A549 (cell line): Measurements from ENCODE around the gene TPO. TPM values are rescaled to one million over a fixed set of nuclear protein-coding genes. Genes with fewer than 3 reads are reported as not detected.

Source experiments
- ATAC-seq, 2 experiments: fragments of 200-7000 bp in 1 of 2; fragments of >200 bp in 1 of 2; cut with Nextera tagmentation in 1 of 2; cut with Tn5 transposase in 1 of 2; 3 replicates each; pipeline versions ENCODE4 v1.8.0 to v1.9.1; 2018 to 2020; ENCODE audit warnings: mild to moderate bottlenecking in 1 of 2, moderate library complexity in 1 of 2
- CTCF ChIA-PET: fragments of 300-600 bp; sonication (Branson Sonifier 250); formaldehyde crosslinking; extraction: SDS; loops from one replicate; lab custom pipeline; 2021; ENCODE audit warnings: antibody characterized with exemption, inconsistent platforms; lab: Yijun Ruan, JAX
- POLR2A ChIA-PET: fragments of 350-600 bp; formaldehyde crosslinking; extraction: SDS; loops from one replicate; lab custom pipeline; 2021; ENCODE audit warnings: antibody characterized with exemption, inconsistent platforms; lab: Yijun Ruan, JAX
- DNase-seq, 2 experiments: peaks; one replicate each; pipeline versions ENCODE4 v3.0.0 to v3.0.0-alpha.2; 2011 to 2016; ENCODE audit warnings: low read depth in 1 of 2, low spot score in 1 of 2
- FAIRE-seq: peaks from 2 replicates; lab custom pipeline; 2011; peaks lifted over from hg19 to GRCh38; lab: Jason Lieb, UNC
- H3K27ac ChIP-seq, 2 experiments: fragments of >200 bp; sonication (Bioruptor Twin); formaldehyde crosslinking; 3 replicates each; pipeline ENCODE4 v1.5.1; 2016 to 2017
- H3K4me1 ChIP-seq: fragments of >200 bp; sonication (Bioruptor Twin); formaldehyde crosslinking; 3 replicates; pipeline ENCODE4 v1.6.1; 2016
- H3K4me2 ChIP-seq: fragments of >200 bp; sonication (Bioruptor Twin); formaldehyde crosslinking; 3 replicates; pipeline ENCODE4 v1.6.1; 2016
- H3K4me3 ChIP-seq: fragments of >200 bp; sonication (Bioruptor Twin); formaldehyde crosslinking; 3 replicates; pipeline ENCODE4 v1.5.1; 2016
- H3K9me3 ChIP-seq: fragments of >200 bp; sonication (Bioruptor Twin); formaldehyde crosslinking; 3 replicates; pipeline ENCODE4 v1.6.1; 2016
- ATOH8 ChIP-seq: fragments of 250-450 bp; sonication (Bioruptor Pico); IDR thresholded peaks from 2 replicates; pipeline ENCODE4 v1.5.0; 2020; ENCODE audit warnings: low read depth, mild to moderate bottlenecking, moderate library complexity
- CEBPB ChIP-seq, 2 experiments: fragments of >200 bp in 1 of 2; sonication (Bioruptor Twin) in 1 of 2; formaldehyde crosslinking in 1 of 2; IDR thresholded peaks; 2 replicates each; pipeline ENCODE4 v1.6.1; 2012 to 2016
- CHD2 ChIP-seq: fragments of 150-350 bp; IDR thresholded peaks from 2 replicates; pipeline ENCODE4 v1.6.1; 2014; ENCODE audit warnings: low read length; ENCODE audit not compliant: partially characterized antibody
- CTCF ChIP-seq: fragments of >200 bp; sonication (Bioruptor Twin); formaldehyde crosslinking; IDR thresholded peaks from 3 replicates; pipeline ENCODE4 v1.5.1; 2016
- ESRRA ChIP-seq: fragments of 150-350 bp; IDR thresholded peaks from 2 replicates; pipeline ENCODE4 v1.6.1; 2014; ENCODE audit warnings: mild to moderate bottlenecking, low read length, borderline replicate concordance
- FOSL2 ChIP-seq, 2 experiments: fragments of 450-650 bp in 1 of 2; fragments of >200 bp in 1 of 2; sonication (Bioruptor Twin) in 1 of 2; formaldehyde crosslinking; IDR thresholded peaks; 2 replicates each; pipeline versions ENCODE4 v1.5.0 to v1.6.1; 2016 to 2020; ENCODE audit warnings: mild to moderate bottlenecking in 1 of 2, moderate library complexity in 1 of 2
- GATA3 ChIP-seq: IDR thresholded peaks from 2 replicates; pipeline ENCODE4 v1.6.1; 2012; ENCODE audit warnings: borderline replicate concordance
- HOXB13 ChIP-seq: fragments of 250-450 bp; sonication (Bioruptor Pico); IDR thresholded peaks from 2 replicates; pipeline ENCODE4 v1.5.0; 2020; ENCODE audit warnings: low read depth, mild to moderate bottlenecking, moderate library complexity
- JUN ChIP-seq, 2 experiments: fragments of >200 bp; sonication (Bioruptor Twin); formaldehyde crosslinking; IDR thresholded peaks; 2 replicates in 1 of 2; 3 replicates in 1 of 2; pipeline ENCODE4 v1.6.1; 2016 to 2017
- JUNB ChIP-seq: fragments of >200 bp; sonication (Bioruptor Twin); formaldehyde crosslinking; IDR thresholded peaks from 2 replicates; pipeline ENCODE4 v1.6.1; 2016
- KDM1A ChIP-seq: fragments of 200-600 bp; sonication (generic); IDR thresholded peaks from 2 replicates; pipeline ENCODE4 v1.6.1; 2016; ENCODE audit warnings: low read depth, mild to moderate bottlenecking
- KDM5A ChIP-seq: fragments of 200-600 bp; sonication (generic); IDR thresholded peaks from 2 replicates; pipeline ENCODE4 v1.6.1; 2016; ENCODE audit warnings: antibody characterized with exemption, mild to moderate bottlenecking
- MAX ChIP-seq: IDR thresholded peaks from 2 replicates; pipeline ENCODE4 v1.6.1; 2012
- MAZ ChIP-seq: fragments of 150-350 bp; IDR thresholded peaks from 2 replicates; pipeline ENCODE4 v1.6.1; 2014; ENCODE audit warnings: antibody characterized with exemption, low read depth, low read length, borderline replicate concordance
- NFE2L2 ChIP-seq: fragments of 150-350 bp; conservative IDR thresholded peaks from 2 replicates; pipeline ENCODE4 v1.6.1; 2014; ENCODE audit warnings: low read length
- NPAS2 ChIP-seq: fragments of 250-450 bp; sonication (Bioruptor Pico); IDR thresholded peaks from 2 replicates; pipeline ENCODE4 v1.8.0; 2022; ENCODE audit warnings: mild to moderate bottlenecking, moderate library complexity, borderline replicate concordance
- NR3C1 ChIP-seq: fragments of >200 bp; sonication (Bioruptor Twin); formaldehyde crosslinking; IDR thresholded peaks from 3 replicates; pipeline ENCODE4 v1.6.1; 2017
- POLR2A ChIP-seq: IDR thresholded peaks from 2 replicates; pipeline ENCODE4 v1.6.1; 2012; ENCODE audit warnings: mild to moderate bottlenecking, low read length
- RARB ChIP-seq: fragments of 250-450 bp; sonication (Bioruptor Pico); IDR thresholded peaks from 2 replicates; pipeline ENCODE4 v1.8.0; 2021; ENCODE audit warnings: mild to moderate bottlenecking, moderate library complexity
- REST ChIP-seq: fragments of 200-600 bp; sonication (generic); IDR thresholded peaks from 2 replicates; pipeline ENCODE4 v1.6.1; 2016; ENCODE audit warnings: antibody characterized with exemption, mild to moderate bottlenecking, moderate library complexity
- RFX5 ChIP-seq: fragments of 450-650 bp; IDR thresholded peaks from 2 replicates; pipeline ENCODE4 v1.7.1; 2014; ENCODE audit warnings: antibody characterized with exemption, mild to moderate bottlenecking, moderate library complexity
- WGBS: methylation state at CpG from one replicate; pipeline ENCODE4 v1.1.6; 2017; ENCODE audit errors: missing lambda C conversion rate; 5-methylcytosine and 5-hydroxymethylcytosine counted together
- polyA plus RNA-seq, 4 experiments: library from polyadenylated mRNA; depleted of rRNA in 3 of 4; stranded (reverse); fragments of >200 nt; fragmentation: RNase III in 1 of 4; extraction: RNeasy Plus Mini Kit Qiagen cat#74134 plus additional on column Dnase treatment in 1 of 4; gene quantifications; 2 replicates in 3 of 4; 3 replicates in 1 of 4; pipeline ENCODE4 v1.2.3, GENCODE V29; 2011 to 2017

Gene TPO
- polyA plus RNA-seq, 2 of the 4 experiments (the other 2 are of a cell fraction) = 0.05 TPM; not detected in 1

- WGBS = 66% methylated on average over 18 of the region's 18 CpGs
- DNase-seq (no peak), FAIRE-seq (no peak), ATAC-seq (no peak)
- ChIA-PET POLR2A (interaction anchor here (0.5 kb wide), 1 partner anchor 37 kb away, joined by 3 read pairs; no protein-coding TSS in a partner anchor), CTCF (interaction anchor here (0.9 to 3.1 kb wide), 11 partner anchors 8 to 182 kb away, joined by 3 to 18 read pairs (median 5); no protein-coding TSS in a partner anchor)
- no peak overlapping the region for H3K4me2 ChIP-seq
- TF ChIP-seq MAX (no peak), KDM5A (no peak), CHD2 (no peak), ATOH8 (no peak), POLR2A (no peak), JUN (IDR thresholded peaks at IDR 0.05) (no peak), NFE2L2 (no peak), NPAS2 (CRISPR knock-in tag) (no peak), CEBPB (IDR thresholded peaks at IDR 0.05) (no peak), JUNB (no peak)
- H3K27ac ChIP-seq = no peak overlapping the region
- no peaks in the 10 kb centered on the region for H3K9me3 ChIP-seq
- H3K4me1 ChIP-seq = no peaks in the 10 kb centered on the region
- no peak overlapping the region for H3K4me3 ChIP-seq
Observed at GRCh38 chr2:1590596-1591460, 177.6 kb downstream of the TPO start.

- no peak overlapping the region for H3K27ac ChIP-seq
- no peak for ATAC-seq
- CTCF ChIA-PET = interaction anchor here (0.9 to 3.1 kb wide), 10 partner anchors 9 to 178 kb away, joined by 3 to 18 read pairs (median 5); no protein-coding TSS in a partner anchor
- TF ChIP-seq GATA3 (no peak), NR3C1 (no peak), CHD2 (no peak), CTCF (no peak), REST (no peak), CEBPB (IDR thresholded peaks at IDR 0.05) (no peak), MAX (no peak), RFX5 (no peak), MAZ (no peak), HOXB13 (CRISPR knock-in tag) (no peak), RARB (CRISPR knock-in tag) (no peak), KDM1A (no peak), NFE2L2 (no peak), ESRRA (no peak), FOSL2 (IDR thresholded peaks at IDR 0.05) (no peak), FOSL2 (CRISPR knock-in tag; IDR thresholded peaks at IDR 0.05) (no peak)
- no peak for FAIRE-seq
- WGBS = 65% methylated on average over 16 of the region's 16 CpGs
- no peak for DNase-seq
- H3K4me2 ChIP-seq = no peak overlapping the region
- H3K9me3 ChIP-seq = peaks cover 3% of the 10 kb centered on the region; the same call in 2 of the 3 replicates
- POLR2A ChIA-PET = interaction anchor here (0.5 kb wide), 1 partner anchor 38 kb away, joined by 3 read pairs; no protein-coding TSS in a partner anchor
- no peaks in the 10 kb centered on the region for H3K4me1 ChIP-seq
- H3K4me3 ChIP-seq = no peak overlapping the region
Observed at GRCh38 chr2:1591461-1591770, 178.2 kb downstream of the TPO start.
